Panc1 (cell line): ENCODE measurements around the gene ANK3.

ENCODE experiments used
- TF ChIP-seq, protein P1 (sequence below): fragments of 450-650 bp; IDR thresholded peaks from 2 replicates; pipeline ENCODE4 v1.5.1; 2017; ENCODE audit warnings: mild to moderate bottlenecking
- TF ChIP-seq, protein P2 (sequence below), 2 experiments: IDR thresholded peaks; 2 replicates each; pipeline ENCODE4 v1.6.1; 2011 to 2012; ENCODE audit warnings: low read depth in 2 of 2, control low read depth in 1 of 2, low read length in 1 of 2, mild to moderate bottlenecking in 1 of 2, moderate library complexity in 1 of 2; ENCODE audit not compliant: insufficient read depth in 1 of 2

DNA sequence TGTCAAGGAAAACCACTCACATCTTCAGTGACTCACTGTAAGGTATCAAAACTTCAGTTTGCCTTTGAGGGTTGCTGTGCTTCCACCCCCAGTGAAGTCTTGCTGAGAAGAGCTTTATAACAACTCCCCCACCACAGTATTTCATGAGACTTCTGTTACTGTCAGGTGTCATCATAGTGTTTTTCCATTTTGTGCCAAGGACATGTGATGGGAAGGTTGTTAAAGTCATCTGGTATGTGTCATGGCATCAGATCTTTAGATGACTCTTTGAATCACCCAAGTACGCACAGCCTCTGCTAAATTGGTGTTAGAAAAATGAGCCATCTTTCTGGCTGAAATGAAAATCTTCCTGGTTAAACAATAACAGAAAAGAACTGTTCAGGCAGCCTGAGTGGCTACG lies 368.3 kb downstream of the ANK3 start:
- TF ChIP-seq, protein P1, sequence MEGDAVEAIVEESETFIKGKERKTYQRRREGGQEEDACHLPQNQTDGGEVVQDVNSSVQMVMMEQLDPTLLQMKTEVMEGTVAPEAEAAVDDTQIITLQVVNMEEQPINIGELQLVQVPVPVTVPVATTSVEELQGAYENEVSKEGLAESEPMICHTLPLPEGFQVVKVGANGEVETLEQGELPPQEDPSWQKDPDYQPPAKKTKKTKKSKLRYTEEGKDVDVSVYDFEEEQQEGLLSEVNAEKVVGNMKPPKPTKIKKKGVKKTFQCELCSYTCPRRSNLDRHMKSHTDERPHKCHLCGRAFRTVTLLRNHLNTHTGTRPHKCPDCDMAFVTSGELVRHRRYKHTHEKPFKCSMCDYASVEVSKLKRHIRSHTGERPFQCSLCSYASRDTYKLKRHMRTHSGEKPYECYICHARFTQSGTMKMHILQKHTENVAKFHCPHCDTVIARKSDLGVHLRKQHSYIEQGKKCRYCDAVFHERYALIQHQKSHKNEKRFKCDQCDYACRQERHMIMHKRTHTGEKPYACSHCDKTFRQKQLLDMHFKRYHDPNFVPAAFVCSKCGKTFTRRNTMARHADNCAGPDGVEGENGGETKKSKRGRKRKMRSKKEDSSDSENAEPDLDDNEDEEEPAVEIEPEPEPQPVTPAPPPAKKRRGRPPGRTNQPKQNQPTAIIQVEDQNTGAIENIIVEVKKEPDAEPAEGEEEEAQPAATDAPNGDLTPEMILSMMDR = no peak
- TF ChIP-seq, protein P2, sequence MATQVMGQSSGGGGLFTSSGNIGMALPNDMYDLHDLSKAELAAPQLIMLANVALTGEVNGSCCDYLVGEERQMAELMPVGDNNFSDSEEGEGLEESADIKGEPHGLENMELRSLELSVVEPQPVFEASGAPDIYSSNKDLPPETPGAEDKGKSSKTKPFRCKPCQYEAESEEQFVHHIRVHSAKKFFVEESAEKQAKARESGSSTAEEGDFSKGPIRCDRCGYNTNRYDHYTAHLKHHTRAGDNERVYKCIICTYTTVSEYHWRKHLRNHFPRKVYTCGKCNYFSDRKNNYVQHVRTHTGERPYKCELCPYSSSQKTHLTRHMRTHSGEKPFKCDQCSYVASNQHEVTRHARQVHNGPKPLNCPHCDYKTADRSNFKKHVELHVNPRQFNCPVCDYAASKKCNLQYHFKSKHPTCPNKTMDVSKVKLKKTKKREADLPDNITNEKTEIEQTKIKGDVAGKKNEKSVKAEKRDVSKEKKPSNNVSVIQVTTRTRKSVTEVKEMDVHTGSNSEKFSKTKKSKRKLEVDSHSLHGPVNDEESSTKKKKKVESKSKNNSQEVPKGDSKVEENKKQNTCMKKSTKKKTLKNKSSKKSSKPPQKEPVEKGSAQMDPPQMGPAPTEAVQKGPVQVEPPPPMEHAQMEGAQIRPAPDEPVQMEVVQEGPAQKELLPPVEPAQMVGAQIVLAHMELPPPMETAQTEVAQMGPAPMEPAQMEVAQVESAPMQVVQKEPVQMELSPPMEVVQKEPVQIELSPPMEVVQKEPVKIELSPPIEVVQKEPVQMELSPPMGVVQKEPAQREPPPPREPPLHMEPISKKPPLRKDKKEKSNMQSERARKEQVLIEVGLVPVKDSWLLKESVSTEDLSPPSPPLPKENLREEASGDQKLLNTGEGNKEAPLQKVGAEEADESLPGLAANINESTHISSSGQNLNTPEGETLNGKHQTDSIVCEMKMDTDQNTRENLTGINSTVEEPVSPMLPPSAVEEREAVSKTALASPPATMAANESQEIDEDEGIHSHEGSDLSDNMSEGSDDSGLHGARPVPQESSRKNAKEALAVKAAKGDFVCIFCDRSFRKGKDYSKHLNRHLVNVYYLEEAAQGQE (IDR thresholded peaks at IDR 0.05; ENCODE audit: insufficient read depth in 1 of 2, low read depth in 2 of 2, low read length in 1 of 2) = no peak
